ENCODE data around the gene EHBP1L1.
"Not testable (repeated sequence)": the region's sequence is repeated elsewhere in the genome, so short reads cannot be mapped to it uniquely, and the experiment has no call there.

Gene EHBP1L1

GRCh38 chr11:65623177-65623576 is 47.3 kb downstream of the EHBP1L1 start:
- no peak overlapping the region for H3K4me3 ChIP-seq (ENCODE audit: low read length)
- DNase-seq (ENCODE audit: low read depth, low spot score) = no peak

- H3K4me3 ChIP-seq (ENCODE audit: low read length) = no peak overlapping the region
- no peak for DNase-seq (ENCODE audit: low read depth, low spot score)
These were observed 48.2 kb downstream of the EHBP1L1 start for GRCh38 chr11:65623852-65624616.

- no peak overlapping the region for H3K4me3 ChIP-seq (ENCODE audit: low read length)
- no peak for DNase-seq (ENCODE audit: low read depth, low spot score)
These were observed 49.2 kb downstream of the EHBP1L1 start for GRCh38 chr11:65624931-65625627.

- no peak for DNase-seq (ENCODE audit: low read depth, low spot score)
- no peak overlapping the region for H3K4me3 ChIP-seq (ENCODE audit: low read length)
These were observed 49.9 kb downstream of the EHBP1L1 start for GRCh38 chr11:65625628-65626342.

DNA sequence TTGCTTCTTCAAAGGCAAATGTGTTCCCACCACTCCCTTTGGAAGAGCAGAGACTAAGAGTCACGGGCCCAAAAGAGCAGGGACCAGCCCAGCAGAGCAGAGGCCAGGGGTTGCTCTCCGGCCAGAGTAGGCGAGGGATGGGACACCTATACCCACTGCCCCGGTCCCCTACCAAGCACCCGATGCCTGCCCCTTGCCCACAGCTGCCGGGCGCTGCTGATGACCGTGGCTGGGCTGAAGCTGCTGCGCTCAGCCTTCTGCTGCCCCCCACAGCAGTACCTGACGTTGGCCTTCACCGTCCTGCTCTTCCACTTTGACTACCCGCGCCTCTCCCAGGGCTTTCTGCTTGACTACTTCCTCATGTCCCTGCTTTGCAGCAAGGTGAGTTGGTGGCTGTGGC is 51.3 kb downstream of the EHBP1L1 start:
- no peak for DNase-seq (ENCODE audit: low read depth, low spot score)
- no peak overlapping the region for H3K4me3 ChIP-seq (ENCODE audit: low read length)

- no peak overlapping the region for H3K4me3 ChIP-seq (ENCODE audit: low read length)
- DNase-seq (ENCODE audit: low read depth, low spot score) = no peak
These were observed 53.7 kb downstream of the EHBP1L1 start for GRCh38 chr11:65629579-65629978.

- DNase-seq (ENCODE audit: low read depth, low spot score) = no peak
- no peak overlapping the region for H3K4me3 ChIP-seq (ENCODE audit: low read length)
These were observed 54.4 kb downstream of the EHBP1L1 start for GRCh38 chr11:65630215-65630614.

- no peak for DNase-seq (ENCODE audit: low read depth, low spot score)
- H3K4me3 ChIP-seq (ENCODE audit: low read length) = no peak overlapping the region
These were observed 57.7 kb downstream of the EHBP1L1 start for GRCh38 chr11:65633390-65634108.

- no peak for DNase-seq (ENCODE audit: low read depth, low spot score)
- no peak overlapping the region for H3K4me3 ChIP-seq (ENCODE audit: low read length)
These were observed 58.2 kb downstream of the EHBP1L1 start for GRCh38 chr11:65634109-65634436.

DNA sequence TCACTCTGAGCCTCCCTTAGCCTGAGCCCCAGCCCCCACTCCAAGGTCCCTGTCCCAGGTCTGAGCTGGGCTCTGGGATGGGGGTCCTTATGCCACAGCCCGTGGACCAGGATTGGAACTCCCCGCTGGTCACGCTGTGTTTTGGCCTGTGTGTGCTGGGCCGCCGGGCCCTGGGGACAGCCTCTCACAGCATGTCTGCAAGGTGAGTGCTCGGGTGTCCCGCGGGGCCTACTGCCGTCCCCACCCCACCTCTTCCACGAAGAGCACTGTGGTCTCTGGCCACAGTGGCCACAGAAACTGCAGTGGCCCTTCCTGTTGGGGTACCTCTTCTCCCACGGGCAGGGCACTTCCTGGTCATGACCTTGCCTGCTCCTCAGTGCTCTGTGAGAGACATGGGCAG is 58.6 kb downstream of the EHBP1L1 start:
- no peak overlapping the region for H3K4me3 ChIP-seq (ENCODE audit: low read length)

GRCh38 chr11:65634905-65635731 is 59.3 kb downstream of the EHBP1L1 start:
- H3K4me3 ChIP-seq (ENCODE audit: low read length) = no peak overlapping the region
- no peak for DNase-seq (ENCODE audit: low read depth, low spot score)

More for the DNA sequence above, 58.6 kb downstream of the EHBP1L1 start:
- no peak for DNase-seq (ENCODE audit: low read depth, low spot score)

DNA sequence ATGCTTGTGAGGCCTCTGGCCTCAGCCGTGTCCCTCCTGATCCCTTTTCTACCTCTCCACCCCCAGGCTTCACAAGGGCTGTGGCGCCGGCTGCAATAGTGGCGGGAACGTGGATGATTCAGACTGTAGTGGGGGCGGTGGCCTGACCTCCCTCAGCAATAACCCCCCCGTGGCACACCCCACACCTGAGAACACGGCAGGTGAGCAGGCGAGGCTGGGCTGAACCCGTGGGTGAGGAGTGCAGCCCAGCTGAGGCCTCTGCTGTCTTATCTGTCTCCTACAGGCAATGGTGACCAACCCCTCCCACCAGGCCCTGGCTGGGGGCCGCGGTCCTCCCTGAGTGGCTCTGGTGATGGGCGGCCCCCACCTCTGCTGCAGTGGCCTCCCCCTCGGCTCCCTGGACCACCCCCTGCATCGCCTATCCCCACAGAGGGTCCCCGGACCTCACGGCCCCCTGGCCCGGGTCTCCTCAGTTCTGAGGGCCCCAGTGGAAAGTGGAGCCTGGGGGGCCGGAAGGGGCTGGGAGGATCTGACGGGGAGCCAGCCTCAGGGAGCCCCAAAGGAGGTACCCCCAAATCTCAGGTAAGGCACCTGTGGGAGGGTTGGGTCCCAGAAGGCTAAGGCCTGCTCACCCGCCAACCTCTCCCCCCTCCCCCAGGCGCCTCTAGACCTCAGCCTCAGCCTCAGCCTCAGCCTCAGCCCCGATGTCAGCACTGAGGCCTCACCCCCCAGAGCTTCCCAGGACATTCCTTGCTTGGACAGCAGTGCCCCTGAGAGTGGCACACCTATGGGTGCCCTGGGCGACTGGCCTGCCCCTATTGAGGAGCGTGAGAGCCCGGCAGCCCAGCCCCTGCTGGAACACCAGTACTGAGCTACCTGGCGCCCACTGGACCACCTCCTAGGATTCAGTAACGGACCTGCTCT is 60.5 kb downstream of the EHBP1L1 start:
- H3K4me3 ChIP-seq (ENCODE audit: low read length) = no peak overlapping the region
- DNase-seq (ENCODE audit: low read depth, low spot score) = no peak

- DNase-seq (ENCODE audit: low read depth, low spot score) = no peak
- H3K4me3 ChIP-seq (ENCODE audit: low read length) = peak overlapping the region; percentile 42; the same call in 1 of the 2 replicates
These were observed 61.2 kb downstream of the EHBP1L1 start for GRCh38 chr11:65637032-65637557.

DNA sequence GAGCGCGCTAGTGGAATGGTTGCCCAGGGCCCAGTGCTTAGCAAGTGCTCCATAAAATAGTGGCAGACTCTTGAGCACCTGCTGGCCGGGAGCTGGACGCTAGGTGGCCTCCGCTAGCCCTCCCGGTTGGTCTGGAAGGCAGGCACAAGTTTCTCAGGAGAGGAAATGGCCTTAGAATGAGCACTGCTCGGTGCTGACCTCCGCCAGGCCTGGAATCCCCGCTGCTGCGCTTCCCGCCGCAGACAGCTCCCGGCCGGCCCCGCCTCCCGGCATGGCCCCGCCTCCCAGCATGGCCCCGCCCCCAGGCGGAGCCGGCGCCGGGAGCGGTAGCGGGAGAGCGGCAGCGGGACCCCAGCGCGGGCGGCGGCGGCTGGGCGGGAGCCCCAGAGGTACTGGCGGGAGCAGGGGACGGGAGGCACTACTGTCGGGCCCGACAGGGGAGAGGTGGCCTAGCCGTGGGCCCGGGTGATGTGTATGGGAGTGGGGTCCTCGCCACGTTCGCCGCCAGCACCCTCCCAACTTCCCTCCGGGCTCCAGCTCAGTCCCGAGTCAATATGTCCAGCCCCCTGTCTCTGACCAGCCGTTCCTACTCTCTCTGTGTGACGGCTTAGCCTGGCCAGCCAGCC is 62.1 kb downstream of the EHBP1L1 start, which contains the start of gene SIPA1:
TSS of gene SIPA1 (plus strand) at position 308 of the 626 bp plus-strand sequence. CDS start 2,821 bp downstream, outside the sequence.
- peak within 1 kb of the TSS; percentile 81 for H3K4me3 ChIP-seq (ENCODE audit: low read length)
- no peak for DNase-seq (ENCODE audit: low read depth, low spot score)

DNA sequence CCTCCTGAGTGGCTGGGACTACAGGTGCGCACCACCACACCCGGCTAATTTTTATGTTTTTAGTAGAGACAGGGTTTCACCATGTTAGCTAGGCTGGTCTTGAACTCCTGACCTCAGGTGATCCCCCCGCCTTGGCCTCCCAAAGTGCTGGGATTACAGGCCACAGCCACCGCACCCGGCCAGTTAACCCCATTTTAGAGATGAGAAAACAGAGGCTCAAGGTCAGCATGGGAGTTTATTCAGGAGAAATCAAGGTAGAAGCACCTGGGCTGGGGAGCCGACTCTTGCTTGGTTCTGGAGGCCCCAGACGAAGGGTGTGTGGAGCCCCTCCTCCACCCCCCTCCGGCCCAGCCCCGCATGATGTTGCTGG is 63.4 kb downstream of the EHBP1L1 start:
- not testable (repeated sequence) for DNase-seq (ENCODE audit: low read depth, low spot score); H3K4me3 ChIP-seq (ENCODE audit: low read length)

DNA sequence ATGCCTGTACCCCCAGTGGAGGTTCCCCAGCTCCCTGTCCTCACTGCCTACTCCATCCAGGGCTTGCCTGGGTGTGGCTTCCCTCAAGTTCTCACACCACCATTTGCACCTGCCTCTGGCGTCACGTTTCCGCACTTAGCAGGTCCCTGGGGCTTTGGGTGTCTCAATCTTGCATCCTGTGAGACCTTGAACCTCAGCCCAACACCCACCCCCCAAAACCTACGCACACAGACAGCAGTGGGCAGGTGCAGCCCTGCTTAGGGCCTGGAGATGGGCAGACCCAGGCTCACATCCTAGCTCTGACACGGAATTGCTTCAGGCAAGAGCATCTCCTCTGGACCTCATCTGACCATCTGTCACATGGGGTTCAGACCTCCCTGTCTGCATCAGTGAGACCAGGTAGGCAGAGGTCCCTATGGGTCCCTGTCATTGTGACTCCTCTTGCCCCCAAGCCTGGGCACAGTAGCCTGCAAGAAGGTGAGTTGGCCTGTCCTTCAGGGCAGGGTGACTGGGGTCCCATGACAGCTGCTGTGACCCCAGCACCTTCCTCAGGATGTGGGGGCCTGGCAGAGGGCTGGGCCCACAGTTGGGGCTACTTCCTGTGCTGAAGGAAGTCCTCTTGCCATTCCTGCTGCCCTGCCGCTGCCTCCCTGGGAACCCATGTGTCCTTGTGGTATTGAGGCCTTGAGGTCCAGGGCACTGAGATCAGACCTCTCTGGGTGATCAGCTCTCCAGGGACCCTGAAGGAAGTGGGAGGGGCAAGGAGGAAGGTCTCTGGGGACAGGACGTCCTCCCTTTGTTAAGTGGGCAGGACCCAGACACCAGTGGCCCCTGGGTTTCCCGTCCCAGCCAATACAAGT is 64.0 kb downstream of the EHBP1L1 start:
- peak; percentile 49 for DNase-seq (ENCODE audit: low read depth, low spot score)
- H3K4me3 ChIP-seq (ENCODE audit: low read length) = no peak overlapping the region

Measured in Jurkat, Clone E6-1 (cell line).